HG03571 (cell line): Measurements from ENCODE around the gene FANCM.

Source experiments
- ATAC-seq: cut with Tn5 transposase; IDR thresholded peaks from one replicate; pipeline ENCODE4 v1.9.1; 2021; ENCODE audit not compliant: unreplicated experiment

Gene FANCM

DNA sequence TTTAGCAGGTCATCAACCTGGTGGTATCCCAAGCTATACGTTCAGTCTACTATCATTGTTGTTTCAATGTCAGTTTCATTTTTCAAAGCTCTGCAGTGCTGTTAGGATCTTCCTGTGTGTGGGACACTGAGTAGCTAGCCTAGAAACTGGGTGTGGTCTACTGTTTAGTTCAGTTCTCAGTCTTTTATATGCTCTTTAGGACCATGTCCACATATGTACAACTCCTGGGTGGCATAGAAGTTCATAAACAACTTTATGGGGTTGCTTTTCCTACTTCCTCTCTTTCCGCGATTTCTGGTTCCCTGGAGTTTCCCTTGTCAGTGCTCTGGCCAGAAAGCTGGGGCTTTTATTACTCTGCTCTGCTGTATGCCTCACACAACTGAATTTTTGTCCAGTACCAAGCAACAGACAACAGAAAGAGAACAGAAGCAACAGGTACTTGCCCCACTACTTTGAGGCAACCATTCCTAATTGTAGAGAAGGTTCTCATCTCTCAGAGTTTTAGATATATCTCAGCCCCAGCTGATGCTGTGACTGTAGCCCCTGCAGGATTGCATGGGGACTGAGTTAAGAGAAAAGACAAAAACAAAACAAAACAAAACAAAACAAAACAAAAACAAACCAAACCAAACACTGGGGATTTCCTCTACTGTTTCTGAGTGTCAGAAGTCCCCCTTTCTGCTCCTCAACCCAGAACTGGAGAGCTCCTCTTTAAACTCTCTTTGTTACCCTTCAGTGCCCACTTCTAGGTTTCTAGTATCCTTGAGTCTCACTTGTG lies 86.9 kb downstream of the FANCM start:
- ATAC-seq, result no peak

DNA sequence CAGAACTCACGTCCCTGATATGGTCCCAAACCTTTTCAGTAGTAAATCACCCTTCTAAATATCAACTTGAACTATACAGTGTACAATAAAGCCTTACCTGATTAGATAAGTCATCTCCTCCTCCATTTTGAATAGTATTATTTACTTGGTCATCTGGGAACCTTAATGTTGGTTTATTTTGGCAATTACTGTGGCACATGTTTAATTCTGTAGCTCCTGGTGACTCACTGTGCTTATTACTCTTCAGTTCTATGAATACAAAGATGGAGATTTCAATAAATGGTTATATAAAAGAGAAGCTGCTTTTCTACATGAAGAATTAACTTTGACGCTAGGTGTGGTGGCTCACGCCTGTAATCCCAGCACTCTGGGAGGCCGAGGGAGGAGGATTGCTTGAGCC lies 91.8 kb downstream of the FANCM start:
- no peak for ATAC-seq

DNA sequence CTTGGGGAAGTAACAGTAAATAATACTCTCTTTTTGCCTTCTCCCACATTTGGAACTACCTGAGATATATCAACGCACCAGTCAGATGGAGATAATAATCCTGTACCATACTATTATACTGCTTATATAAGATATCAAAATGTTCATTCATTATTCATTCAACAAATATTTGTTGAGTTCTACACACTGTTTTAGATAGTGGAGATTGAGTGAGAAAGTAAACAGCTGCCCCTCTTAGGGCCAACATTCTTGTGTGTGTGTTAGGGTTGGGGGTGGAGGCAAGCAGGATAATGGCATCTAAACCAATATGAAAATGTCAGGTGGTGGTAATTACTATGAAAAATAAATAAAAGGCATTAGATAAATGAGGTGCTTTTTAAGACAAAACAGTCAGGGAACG lies 103.3 kb downstream of the FANCM start:
- no peak for ATAC-seq

DNA sequence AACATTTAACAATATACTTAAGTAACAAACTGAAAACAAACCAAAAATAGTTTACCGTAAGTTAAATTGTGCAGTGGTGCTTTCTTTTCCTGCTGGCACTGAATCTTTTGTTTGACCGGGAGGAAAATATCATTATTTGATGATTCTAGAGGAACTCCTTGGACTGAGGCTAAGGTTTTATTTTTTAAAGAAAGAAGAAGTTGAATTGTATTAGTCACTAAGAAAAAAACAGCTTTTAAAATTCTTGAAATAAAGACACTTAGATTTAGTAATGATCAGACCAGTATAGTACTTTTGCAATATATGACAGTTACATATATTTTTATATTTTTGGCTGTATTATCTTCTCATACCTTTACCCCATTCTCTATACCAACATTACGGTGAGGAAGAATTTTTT lies 107.0 kb downstream of the FANCM start:
- no peak for ATAC-seq

DNA sequence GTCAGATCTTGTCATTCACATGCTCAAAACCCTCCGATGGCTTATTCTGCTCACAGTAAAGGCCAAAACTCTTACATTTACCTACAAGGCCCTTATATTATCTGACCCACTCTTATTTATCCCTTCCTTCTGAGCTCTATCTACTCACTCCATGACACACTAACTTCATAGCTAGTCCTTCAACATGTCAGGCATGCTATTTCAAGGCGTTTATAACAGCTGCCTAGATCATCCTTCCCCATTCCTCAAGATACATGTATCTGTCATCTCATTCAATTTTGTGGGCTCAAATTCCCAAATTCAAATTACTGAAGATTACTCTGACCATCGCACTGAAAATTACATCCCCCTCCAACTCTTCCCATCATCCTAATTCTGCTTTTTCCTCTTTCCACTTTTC lies 110.4 kb downstream of the FANCM start:
- ATAC-seq, result no peak

DNA sequence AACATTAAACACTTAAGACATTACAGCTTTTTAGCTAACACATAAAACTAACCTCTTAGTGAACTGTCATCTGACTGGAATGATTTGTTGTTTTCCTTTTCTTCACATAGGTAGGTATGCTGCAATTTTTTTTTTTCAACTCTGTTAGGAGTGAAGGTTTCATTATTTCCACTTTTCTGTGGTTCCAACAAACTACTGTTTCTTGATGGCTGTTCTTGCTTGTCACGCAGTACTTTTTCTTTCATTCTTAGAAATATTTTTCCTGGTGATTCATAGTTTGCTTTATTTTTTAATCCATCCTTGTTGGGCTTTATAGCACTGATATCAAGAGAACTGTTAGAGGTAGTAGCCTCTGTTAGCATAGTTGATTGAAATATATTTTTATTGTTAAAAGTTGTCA lies 111.0 kb downstream of the FANCM start:
- no peak for ATAC-seq

DNA sequence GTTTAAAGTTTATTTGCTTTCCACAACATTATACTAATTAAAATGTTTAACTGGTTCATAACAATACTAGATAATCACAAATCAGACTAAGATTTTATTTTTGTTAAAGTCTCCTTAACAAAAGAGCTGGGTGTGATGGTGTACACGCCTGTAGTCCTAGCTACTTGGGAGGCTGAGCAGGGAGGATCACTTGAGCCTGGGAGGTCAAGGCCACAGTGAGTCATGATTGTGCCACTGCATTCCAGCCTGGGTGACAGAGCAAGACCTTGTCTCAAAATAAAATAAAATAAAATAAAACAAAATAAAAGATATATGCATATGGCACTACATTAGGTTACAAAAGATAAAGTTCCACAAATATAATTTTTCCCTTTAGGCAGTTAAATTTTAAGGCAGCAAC lies 111.7 kb downstream of the FANCM start:
- ATAC-seq, result no peak

DNA sequence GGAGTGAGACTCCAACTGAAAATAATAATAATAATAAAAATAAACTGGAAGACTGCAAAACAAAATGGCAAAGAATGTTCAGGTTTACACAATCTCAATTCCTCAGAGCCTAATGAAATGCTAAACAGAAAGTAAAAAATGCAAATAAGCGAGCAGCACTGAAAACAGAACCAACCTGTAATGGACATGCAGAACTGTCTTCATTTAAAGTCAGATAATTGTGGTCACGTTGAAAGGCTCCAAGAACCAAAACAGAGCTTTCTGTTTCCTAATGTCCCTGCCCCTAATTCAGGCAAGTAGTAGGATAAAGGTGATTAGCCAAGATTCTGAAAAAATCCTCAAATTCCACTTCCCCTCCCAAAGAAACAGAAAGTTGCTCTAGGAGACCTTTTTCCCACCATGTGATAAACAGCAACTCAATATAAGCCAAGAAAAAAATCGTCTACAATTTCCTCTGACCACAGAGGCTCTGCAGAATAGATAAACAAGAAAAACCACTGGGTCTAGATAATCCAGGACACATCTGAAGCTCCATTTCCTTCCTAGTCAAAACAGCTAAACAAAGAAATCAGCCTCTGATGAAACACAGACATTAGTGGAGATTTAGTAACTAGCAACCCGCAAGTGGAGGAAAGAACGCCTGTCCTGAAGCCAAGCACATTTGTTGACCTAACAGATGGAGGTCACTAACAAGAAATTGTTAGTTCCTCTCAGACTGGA lies 114.3 kb downstream of the FANCM start:
- peak; percentile 19 for ATAC-seq
